Panc1 (cell line): ENCODE results near the gene TVP23A. TPM values are rescaled to one million over a fixed set of nuclear protein-coding genes. Genes with fewer than 3 reads are reported as not detected.

Source experiments
- ATAC-seq: fragments of 200-7000 bp; cut with Tn5 transposase; 2 replicates; pipeline ENCODE4 v1.9.1; 2020; ENCODE audit warnings: mild to moderate bottlenecking, moderate library complexity
- BruUV-seq: library from RNA; stranded (reverse); fragments of 400-500 nt; replicated peaks from 2 replicates; lab custom pipeline; 2021; lab: Mats Ljungman, UMichigan
- CTCF ChIA-PET: fragments of 300-600 bp; sonication (Branson Sonifier 250); formaldehyde crosslinking; loops from one replicate; lab custom pipeline; 2022; ENCODE audit warnings: antibody characterized with exemption; lab: Charles Lee
- POLR2A ChIA-PET: fragments of 300-600 bp; sonication (Branson Sonifier 250); formaldehyde crosslinking; loops from one replicate; lab custom pipeline; 2022; ENCODE audit warnings: antibody characterized with exemption; lab: Charles Lee
- DNase-seq: peaks from one replicate; pipeline ENCODE4 v3.0.0-alpha.2; 2010; ENCODE audit warnings: low read depth, low spot score
- H3K27ac ChIP-seq: 2 replicates; pipeline ENCODE4 v1.5.1; 2011; ENCODE audit warnings: mild to moderate bottlenecking, low read length, inconsistent platforms
- H3K27me3 ChIP-seq: fragments of 200-500 bp; sonication (Bioruptor generic); 2 replicates; pipeline ENCODE4 v1.6.0; 2014; ENCODE audit warnings: low read length, inconsistent platforms; ENCODE audit not compliant: control insufficient read depth, insufficient read depth
- H3K36me3 ChIP-seq: fragments of 200-500 bp; sonication (Bioruptor generic); 2 replicates; pipeline ENCODE4 v1.5.1; 2014; ENCODE audit warnings: inconsistent platforms, mild to moderate bottlenecking, low read length, moderate library complexity; ENCODE audit not compliant: control insufficient read depth, insufficient read depth
- H3K4me1 ChIP-seq: 2 replicates; pipeline ENCODE4 v1.5.1; 2011; ENCODE audit warnings: inconsistent platforms, mild to moderate bottlenecking, low read length, moderate library complexity; ENCODE audit not compliant: control insufficient read depth, insufficient read depth
- H3K4me3 ChIP-seq, 2 experiments: 2 replicates each; pipeline ENCODE4 v1.5.1; 2011 to 2012; ENCODE audit warnings: low read depth in 2 of 2, low read length in 2 of 2, mild to moderate bottlenecking in 2 of 2, inconsistent platforms in 1 of 2, moderate library complexity in 1 of 2
- H3K9me3 ChIP-seq: fragments of 200-500 bp; sonication (Bioruptor generic); 2 replicates; pipeline ENCODE4 v1.5.1; 2014; ENCODE audit warnings: low read depth, mild to moderate bottlenecking, inconsistent platforms, low read length, moderate library complexity; ENCODE audit not compliant: control insufficient read depth, insufficient read depth
- POLR2AphosphoS5 ChIP-seq: IDR thresholded peaks from 2 replicates; pipeline ENCODE4 v1.6.1; 2012; ENCODE audit warnings: mild to moderate bottlenecking, low read depth, low read length, moderate library complexity
- REST ChIP-seq, 2 experiments: IDR thresholded peaks; 2 replicates each; pipeline ENCODE4 v1.6.1; 2011 to 2012; ENCODE audit warnings: low read depth in 2 of 2, control low read depth in 1 of 2, low read length in 1 of 2, mild to moderate bottlenecking in 1 of 2, moderate library complexity in 1 of 2; ENCODE audit not compliant: insufficient read depth in 1 of 2
- SIN3A ChIP-seq: IDR thresholded peaks from 2 replicates; pipeline ENCODE4 v1.6.1; 2012; ENCODE audit warnings: low read depth, mild to moderate bottlenecking, low read length, moderate library complexity, borderline replicate concordance; ENCODE audit not compliant: insufficient read depth
- TCF7L2 ChIP-seq: IDR thresholded peaks from 2 replicates; pipeline ENCODE4 v1.6.1; 2011; ENCODE audit warnings: mild to moderate bottlenecking, low read depth, low read length, inconsistent platforms
- in situ Hi-C: cut with HindIII; loops from 2 replicates; pipeline ENCODE4 v1.10.0; 2016; ENCODE audit warnings: low sequenced_read_pairs, low pct_unique_long_range_greater_than_20kb
- intact Hi-C: fragments of 100-400 bp; cut with micrococcal nuclease; formaldehyde crosslinking; loops from one replicate; pipeline ENCODE4 v1.10.0; 2022; ENCODE audit not compliant: unreplicated experiment
- total RNA-seq: library from RNA; stranded (reverse); gene quantifications from one replicate; pipeline ENCODE4 v1.2.1, GENCODE V29; 2021; ENCODE audit not compliant: unreplicated experiment
- TF ChIP-seq, protein P1 (sequence below): fragments of 450-650 bp; IDR thresholded peaks from 2 replicates; pipeline ENCODE4 v1.5.1; 2017; ENCODE audit warnings: mild to moderate bottlenecking

The TVP23A gene
- total RNA-seq, 1 experiment from 2014 or later = not detected

DNA sequence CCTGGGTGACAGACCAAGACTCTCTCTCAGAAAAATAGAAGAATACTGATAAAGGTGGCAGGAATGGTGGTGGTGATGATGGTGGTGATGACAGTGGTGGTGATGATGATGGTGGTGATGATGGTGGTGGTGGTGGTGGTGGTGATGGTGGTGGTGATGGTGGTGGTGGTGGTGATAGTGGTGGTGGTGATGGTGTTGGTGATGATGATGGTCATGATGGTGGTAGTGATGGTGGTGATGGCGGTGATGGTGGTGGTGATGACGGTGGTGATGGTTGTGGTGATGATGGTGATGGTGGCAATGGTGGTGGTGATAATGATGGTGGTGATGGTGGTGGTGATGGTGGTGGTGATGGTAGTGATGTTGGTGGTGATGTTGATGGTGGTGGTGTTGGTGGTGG, 40.4 kb upstream of the TVP23A start:
- no peak overlapping the region for H3K4me3 ChIP-seq
- in situ Hi-C loops (no loop called here), intact Hi-C loops (no loop called here)
- H3K27ac ChIP-seq = no peak overlapping the region
- H3K36me3 ChIP-seq = no peaks in the 10 kb centered on the region
- ATAC-seq (no peak), DNase-seq (no peak)
- ChIA-PET CTCF (no interaction called here), POLR2A (no interaction called here)
- BruUV-seq = no TSS peak
- no peaks in the 10 kb centered on the region for H3K4me1 ChIP-seq
- no peaks in the 10 kb centered on the region for H3K9me3 ChIP-seq
- H3K27me3 ChIP-seq = peaks cover 11% of the 10 kb centered on the region
- TF ChIP-seq POLR2AphosphoS5 (no peak), REST (IDR thresholded peaks at IDR 0.05; ENCODE audit: insufficient read depth in 1 of 2, low read depth in 2 of 2, low read length in 1 of 2) (no peak), TCF7L2 (no peak), SIN3A (no peak)
- TF ChIP-seq, protein P1, sequence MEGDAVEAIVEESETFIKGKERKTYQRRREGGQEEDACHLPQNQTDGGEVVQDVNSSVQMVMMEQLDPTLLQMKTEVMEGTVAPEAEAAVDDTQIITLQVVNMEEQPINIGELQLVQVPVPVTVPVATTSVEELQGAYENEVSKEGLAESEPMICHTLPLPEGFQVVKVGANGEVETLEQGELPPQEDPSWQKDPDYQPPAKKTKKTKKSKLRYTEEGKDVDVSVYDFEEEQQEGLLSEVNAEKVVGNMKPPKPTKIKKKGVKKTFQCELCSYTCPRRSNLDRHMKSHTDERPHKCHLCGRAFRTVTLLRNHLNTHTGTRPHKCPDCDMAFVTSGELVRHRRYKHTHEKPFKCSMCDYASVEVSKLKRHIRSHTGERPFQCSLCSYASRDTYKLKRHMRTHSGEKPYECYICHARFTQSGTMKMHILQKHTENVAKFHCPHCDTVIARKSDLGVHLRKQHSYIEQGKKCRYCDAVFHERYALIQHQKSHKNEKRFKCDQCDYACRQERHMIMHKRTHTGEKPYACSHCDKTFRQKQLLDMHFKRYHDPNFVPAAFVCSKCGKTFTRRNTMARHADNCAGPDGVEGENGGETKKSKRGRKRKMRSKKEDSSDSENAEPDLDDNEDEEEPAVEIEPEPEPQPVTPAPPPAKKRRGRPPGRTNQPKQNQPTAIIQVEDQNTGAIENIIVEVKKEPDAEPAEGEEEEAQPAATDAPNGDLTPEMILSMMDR = no peak

- H3K4me1 ChIP-seq = no peaks in the 10 kb centered on the region
- no peak for TF ChIP-seq TCF7L2
- no peak for TF ChIP-seq REST (IDR thresholded peaks at IDR 0.05; ENCODE audit: insufficient read depth in 1 of 2, low read depth in 2 of 2, low read length in 1 of 2)
- TF ChIP-seq SIN3A = no peak
- no peak for TF ChIP-seq POLR2AphosphoS5
- TF ChIP-seq, protein P1 = no peak
Measured at GRCh38 chr16:10858203-10858602, 39.6 kb upstream of the TVP23A start.

More at GRCh38 chr16:10858203-10858602, 39.6 kb upstream of the TVP23A start:
- ChIA-PET POLR2A (no interaction called here), CTCF (no interaction called here)
- ATAC-seq (no peak), DNase-seq (no peak)
- Histone ChIP-seq H3K36me3 (no peaks in the 10 kb centered on the region), H3K4me3 (no peak overlapping the region), H3K9me3 (no peaks in the 10 kb centered on the region), H3K27me3 (peaks cover 10% of the 10 kb centered on the region), H3K27ac (no peak overlapping the region)
- intact Hi-C loops = no loop called here
- in situ Hi-C loops = no loop called here
- BruUV-seq = no TSS peak
